Measurements from ENCODE around the gene PLCB1. TPM values are rescaled to one million over a fixed set of nuclear protein-coding genes. Genes with fewer than 3 reads are reported as not detected.

Gene PLCB1
- total RNA-seq, 1 donor, result 20.7 TPM

- DNase-seq (ENCODE audit: low read depth in 2 of 3, low spot score in 2 of 3), result no peak
Observed at GRCh38 chr20:8524101-8525016, 392.3 kb downstream of the PLCB1 start.

- no peak for DNase-seq (ENCODE audit: low read depth in 2 of 3, low spot score in 2 of 3)
Observed at GRCh38 chr20:8525017-8525343, 392.9 kb downstream of the PLCB1 start.

GRCh38 chr20:8526610-8527009 lies 394.5 kb downstream of the PLCB1 start:
- DNase-seq (ENCODE audit: low read depth in 2 of 3, low spot score in 2 of 3), result no peak

- peak in 2 of 3 donors; percentile 84 to 95 for DNase-seq (ENCODE audit: low read depth in 2 of 3, low spot score in 2 of 3)
Observed at GRCh38 chr20:8527998-8528723, 396.1 kb downstream of the PLCB1 start.

GRCh38 chr20:8530022-8530421 lies 398.0 kb downstream of the PLCB1 start:
- no peak for DNase-seq (ENCODE audit: low read depth in 2 of 3, low spot score in 2 of 3)

- DNase-seq (ENCODE audit: low read depth in 2 of 3, low spot score in 2 of 3), result no peak
Observed at GRCh38 chr20:8532169-8532568, 400.1 kb downstream of the PLCB1 start.

- DNase-seq (ENCODE audit: low read depth in 2 of 3, low spot score in 2 of 3), result no peak
Observed at GRCh38 chr20:8534368-8535160, 402.5 kb downstream of the PLCB1 start.

GRCh38 chr20:8535403-8536261 lies 403.6 kb downstream of the PLCB1 start:
- peak in 2 of 3 donors; percentile 34 to 43 for DNase-seq (ENCODE audit: low read depth in 2 of 3, low spot score in 2 of 3)

GRCh38 chr20:8536262-8536618 lies 404.2 kb downstream of the PLCB1 start:
- DNase-seq (ENCODE audit: low read depth in 2 of 3, low spot score in 2 of 3), result no peak

GRCh38 chr20:8540466-8540865 lies 408.4 kb downstream of the PLCB1 start:
- DNase-seq (ENCODE audit: low read depth in 2 of 3, low spot score in 2 of 3), result no peak

- no peak for DNase-seq (ENCODE audit: low read depth in 2 of 3, low spot score in 2 of 3)
Observed at GRCh38 chr20:8542110-8542486, 410.0 kb downstream of the PLCB1 start.

GRCh38 chr20:8545212-8545611 lies 413.1 kb downstream of the PLCB1 start:
- no peak for DNase-seq (ENCODE audit: low read depth in 2 of 3, low spot score in 2 of 3)

GRCh38 chr20:8547035-8547650 lies 415.1 kb downstream of the PLCB1 start:
- no peak for DNase-seq (ENCODE audit: low read depth in 2 of 3, low spot score in 2 of 3)

- no peak for DNase-seq (ENCODE audit: low read depth in 2 of 3, low spot score in 2 of 3)
Observed at GRCh38 chr20:8547968-8548588, 416.0 kb downstream of the PLCB1 start.

- DNase-seq (ENCODE audit: low read depth in 2 of 3, low spot score in 2 of 3), result no peak
Observed at GRCh38 chr20:8549192-8549591, 417.1 kb downstream of the PLCB1 start.

- no peak for DNase-seq (ENCODE audit: low read depth in 2 of 3, low spot score in 2 of 3)
Observed at GRCh38 chr20:8557711-8558110, 425.6 kb downstream of the PLCB1 start.

GRCh38 chr20:8562356-8562755 lies 430.3 kb downstream of the PLCB1 start:
- no peak for DNase-seq (ENCODE audit: low read depth in 2 of 3, low spot score in 2 of 3)

GRCh38 chr20:8568075-8568474 lies 436.0 kb downstream of the PLCB1 start:
- no peak for DNase-seq (ENCODE audit: low read depth in 2 of 3, low spot score in 2 of 3)

- no peak for DNase-seq (ENCODE audit: low read depth in 2 of 3, low spot score in 2 of 3)
Observed at GRCh38 chr20:8569766-8570165, 437.7 kb downstream of the PLCB1 start.

Data from hematopoietic multipotent progenitor cell (in vitro differentiated cells).